ENCODE measurements around the gene PPP1R13L. TPM values are rescaled to one million over a fixed set of nuclear protein-coding genes. Genes with fewer than 3 reads are reported as not detected.

The PPP1R13L gene
- total and polyA plus RNA-seq, 4 donors: 14.0 to 37.3 (median 33.0) TPM

- peaks cover 0 to under 1% (median 0%) of the 10 kb centered on the region in 5 donors for H3K4me1 ChIP-seq (ENCODE audit: control insufficient read depth in 5 of 5, insufficient read depth in 5 of 5, low read length in 5 of 5)
- no peaks in the 10 kb centered on the region for H3K9me3 ChIP-seq (ENCODE audit: control insufficient read depth in 4 of 4, insufficient read depth in 3 of 4, low read length in 3 of 4)
- DNase-seq: no peak
- H3K27me3 ChIP-seq (ENCODE audit: control insufficient read depth in 3 of 3, insufficient read depth in 3 of 3, low read length in 2 of 3): no peaks in the 10 kb centered on the region
- no peak for ATAC-seq (ENCODE audit: insufficient read depth, low FRiP score)
- H3K4me3 ChIP-seq: no peak overlapping the region
- H3K9ac ChIP-seq (ENCODE audit: insufficient read depth in 1 of 2, low read length in 2 of 2): no peak overlapping the region
- no peak for TF ChIP-seq CTCF (IDR thresholded peaks at IDR 0.05; ENCODE audit: control extremely low read depth, extremely low read depth)
- 86 to 88% methylated on average over 7 of the region's 7 CpGs for WGBS, 2 donors
- H3K36me3 ChIP-seq (ENCODE audit: control insufficient read depth in 4 of 4, insufficient read depth in 4 of 4, low read length in 4 of 4): no peaks in the 10 kb centered on the region
- no peak overlapping the region for H3K27ac ChIP-seq (ENCODE audit: low read depth in 1 of 2, low read length in 1 of 2)
Measured at GRCh38 chr19:45331411-45331810, 73.5 kb downstream of the PPP1R13L start.

Small RNA genes lying within 50 kb of the gene (small RNA-seq; reads per million reads assigned to genes)
- not detected for gene MIR6088 (ENCODE audit: low replicate concordance)

Other genes starting within 250 kb of the PPP1R13L start
- gene NKPD1, start 244.1 kb downstream of the PPP1R13L start, total RNA-seq: under 1 TPM in 1 of 2 donors, not detected in 1; 0.06 TPM
- gene NKPD1, start 244.1 kb downstream of the PPP1R13L start, polyA plus RNA-seq: under 1 TPM; 0.07 to 0.08 TPM
- gene TRAPPC6A, start 226.8 kb downstream of the PPP1R13L start, total RNA-seq: 10 to 100 TPM; 14.0 to 20.5 TPM
- gene TRAPPC6A, start 226.8 kb downstream of the PPP1R13L start, polyA plus RNA-seq: 10 to 100 TPM; 32.0 to 38.4 TPM
- 10 to 100 TPM in 1 of 2 donors, 1 to 10 TPM in 1; 7.5 to 17.3 TPM for gene BLOC1S3, start 226.3 kb downstream of the PPP1R13L start, total RNA-seq
- 1 to 10 TPM; 4.2 to 8.7 TPM for gene BLOC1S3, start 226.3 kb downstream of the PPP1R13L start, polyA plus RNA-seq
- gene EXOC3L2, start 159.7 kb downstream of the PPP1R13L start, total RNA-seq: 1 to 10 TPM; 1.7 to 2.8 TPM
- 1 to 10 TPM; 2.2 to 2.6 TPM for gene EXOC3L2, start 159.7 kb downstream of the PPP1R13L start, polyA plus RNA-seq
- gene MARK4, start 153.8 kb downstream of the PPP1R13L start, total RNA-seq: 10 to 100 TPM; 25.3 to 47.0 TPM
- 10 to 100 TPM; 12.6 to 15.9 TPM for gene MARK4, start 153.8 kb downstream of the PPP1R13L start, polyA plus RNA-seq
- 1 to 10 TPM in 1 of 2 donors, not detected in 1; 1.4 TPM for gene CKM, start 82.2 kb downstream of the PPP1R13L start, total RNA-seq
- under 1 TPM; 0.06 to 0.97 TPM for gene CKM, start 82.2 kb downstream of the PPP1R13L start, polyA plus RNA-seq
- gene KLC3, start 64.3 kb downstream of the PPP1R13L start, total RNA-seq: 1 to 10 TPM; 1.1 to 1.6 TPM
- 1 to 10 TPM in 1 of 2 donors, under 1 TPM in 1; 0.80 to 2.2 TPM for gene KLC3, start 64.3 kb downstream of the PPP1R13L start, polyA plus RNA-seq
- gene ERCC2, start 34.5 kb downstream of the PPP1R13L start, total RNA-seq: 10 to 100 TPM; 17.8 to 19.9 TPM
- gene ERCC2, start 34.5 kb downstream of the PPP1R13L start, polyA plus RNA-seq: 10 to 100 TPM; 11.9 to 14.9 TPM
- gene POLR1G, start 1.6 kb upstream of the PPP1R13L start, total RNA-seq: 1 to 10 TPM; 3.6 to 8.3 TPM
- gene POLR1G, start 1.6 kb upstream of the PPP1R13L start, polyA plus RNA-seq: 1 to 10 TPM; 5.2 to 6.6 TPM
- gene ERCC1, start 18.8 kb upstream of the PPP1R13L start, total RNA-seq: 10 to 100 TPM; 72.4 to 82.3 TPM
- gene ERCC1, start 18.8 kb upstream of the PPP1R13L start, polyA plus RNA-seq: 10 to 100 TPM; 53.2 to 54.0 TPM
- 10 to 100 TPM in 1 of 2 donors, 1 to 10 TPM in 1; 9.9 to 24.2 TPM for gene FOSB, start 62.9 kb upstream of the PPP1R13L start, total RNA-seq
- 10 to 100 TPM in 1 of 2 donors, 1 to 10 TPM in 1; 7.9 to 22.8 TPM for gene FOSB, start 62.9 kb upstream of the PPP1R13L start, polyA plus RNA-seq
- gene RTN2, start 92.0 kb upstream of the PPP1R13L start, total RNA-seq: 10 to 100 TPM in 1 of 2 donors, 1 to 10 TPM in 1; 5.4 to 10.9 TPM
- gene RTN2, start 92.0 kb upstream of the PPP1R13L start, polyA plus RNA-seq: 10 to 100 TPM in 1 of 2 donors, 1 to 10 TPM in 1; 8.3 to 10.3 TPM
- 1 to 10 TPM in 1 of 2 donors, under 1 TPM in 1; 0.37 to 2.3 TPM for gene PPM1N, start 93.4 kb upstream of the PPP1R13L start, total RNA-seq
- 1 to 10 TPM; 1.0 to 8.1 TPM for gene PPM1N, start 93.4 kb upstream of the PPP1R13L start, polyA plus RNA-seq
- gene VASP, start 102.4 kb upstream of the PPP1R13L start, total RNA-seq: 100 to 1,000 TPM in 1 of 2 donors, 10 to 100 TPM in 1; 49.1 to 211 TPM
- 100 to 1,000 TPM; 129 to 237 TPM for gene VASP, start 102.4 kb upstream of the PPP1R13L start, polyA plus RNA-seq
- 10 to 100 TPM in 1 of 2 donors, 1 to 10 TPM in 1; 3.5 to 13.6 TPM for gene OPA3, start 179.7 kb upstream of the PPP1R13L start, total RNA-seq
- gene OPA3, start 179.7 kb upstream of the PPP1R13L start, polyA plus RNA-seq: 1 to 10 TPM; 5.5 to 9.9 TPM
- gene GPR4, start 197.1 kb upstream of the PPP1R13L start, total RNA-seq: 10 to 100 TPM in 1 of 2 donors, 1 to 10 TPM in 1; 1.3 to 11.0 TPM
- 10 to 100 TPM; 12.6 to 12.8 TPM for gene GPR4, start 197.1 kb upstream of the PPP1R13L start, polyA plus RNA-seq
- gene EML2, start 234.3 kb upstream of the PPP1R13L start, total RNA-seq: 10 to 100 TPM; 31.9 to 74.5 TPM
- gene EML2, start 234.3 kb upstream of the PPP1R13L start, polyA plus RNA-seq: 10 to 100 TPM; 32.5 to 47.7 TPM

Measured in lung (tissue), 13 donors.